ENCODE measurements around the gene SOAT2. TPM values are rescaled to one million over a fixed set of nuclear protein-coding genes. Genes with fewer than 3 reads are reported as not detected.
"Not testable (repeated sequence)": the region's sequence is repeated elsewhere in the genome, so short reads cannot be mapped to it uniquely, and the experiment has no call there.

The SOAT2 gene
- polyA plus RNA-seq, 2 donors: 0.14 to 0.16 TPM

- H3K36me3 ChIP-seq (ENCODE audit: control insufficient read depth in 2 of 2, insufficient read depth in 2 of 2, low read length in 1 of 2): peaks cover 3 to 6% of the 10 kb centered on the region in 2 donors
- peaks cover 0 to 4% of the 10 kb centered on the region in 2 donors for H3K4me1 ChIP-seq (ENCODE audit: control insufficient read depth in 2 of 2, insufficient read depth in 2 of 2, low read length in 1 of 2)
- no peaks in the 10 kb centered on the region for H3K27me3 ChIP-seq (ENCODE audit: control insufficient read depth in 1 of 2, insufficient read depth in 2 of 2, low read length in 2 of 2)
- peak within 1 kb of the TSS; percentile 56 to 65 for H3K4me3 ChIP-seq (ENCODE audit: low read depth in 1 of 2, low read length in 2 of 2)
- no peaks in the 10 kb centered on the region for H3K9me3 ChIP-seq (ENCODE audit: control insufficient read depth in 2 of 2, insufficient read depth in 1 of 2, low read depth in 1 of 2, low read length in 1 of 2)
- H3K27ac ChIP-seq (ENCODE audit: low read depth in 2 of 2, low read length in 1 of 2): peak within 1 kb of the TSS; percentile 89 to 90
- 2% methylated on average over 67 of the region's 67 CpGs for WGBS, 2 donors
Observed at GRCh38 chr12:53079226-53080117, 23.8 kb upstream of the SOAT2 start, which contains the start of gene SPRYD3. Gene SPRYD3, minus strand, starts transcription at chr12:53079390. Its CDS starts 57 bp downstream, at chr12:53079333.

GRCh38 chr12:53082637-53083175, 20.6 kb upstream of the SOAT2 start:
- Histone ChIP-seq H3K4me1 (ENCODE audit: control insufficient read depth in 2 of 2, insufficient read depth in 2 of 2, low read length in 1 of 2) (peaks cover 0 to 2% of the 10 kb centered on the region in 2 donors), H3K9me3 (ENCODE audit: control insufficient read depth in 2 of 2, insufficient read depth in 1 of 2, low read depth in 1 of 2, low read length in 1 of 2) (no peaks in the 10 kb centered on the region)
- WGBS, 2 donors: 70 to 73% methylated on average over 2 of the region's 2 CpGs

GRCh38 chr12:53086361-53086760, 16.9 kb upstream of the SOAT2 start:
- WGBS, 2 donors: 84 to 88% methylated on average over 3 of the region's 3 CpGs
- no peak overlapping the region for H3K4me3 ChIP-seq (ENCODE audit: low read depth in 1 of 2, low read length in 2 of 2)
- no peak overlapping the region for H3K27ac ChIP-seq (ENCODE audit: low read depth in 2 of 2, low read length in 1 of 2)
- H3K36me3 ChIP-seq (ENCODE audit: control insufficient read depth in 2 of 2, insufficient read depth in 2 of 2, low read length in 1 of 2): no peaks in the 10 kb centered on the region
- no peaks in the 10 kb centered on the region for H3K27me3 ChIP-seq (ENCODE audit: control insufficient read depth in 1 of 2, insufficient read depth in 2 of 2, low read length in 2 of 2)
- no peaks in the 10 kb centered on the region for H3K4me1 ChIP-seq (ENCODE audit: control insufficient read depth in 2 of 2, insufficient read depth in 2 of 2, low read length in 1 of 2)
- H3K9me3 ChIP-seq (ENCODE audit: control insufficient read depth in 2 of 2, insufficient read depth in 1 of 2, low read depth in 1 of 2, low read length in 1 of 2): no peaks in the 10 kb centered on the region

More at GRCh38 chr12:53082637-53083175, 20.6 kb upstream of the SOAT2 start:
- H3K36me3 ChIP-seq (ENCODE audit: control insufficient read depth in 2 of 2, insufficient read depth in 2 of 2, low read length in 1 of 2): no peaks in the 10 kb centered on the region
- no peaks in the 10 kb centered on the region for H3K27me3 ChIP-seq (ENCODE audit: control insufficient read depth in 1 of 2, insufficient read depth in 2 of 2, low read length in 2 of 2)
- H3K27ac ChIP-seq (ENCODE audit: low read depth in 2 of 2, low read length in 1 of 2): no peak overlapping the region
- no peak overlapping the region for H3K4me3 ChIP-seq (ENCODE audit: low read depth in 1 of 2, low read length in 2 of 2)

DNA sequence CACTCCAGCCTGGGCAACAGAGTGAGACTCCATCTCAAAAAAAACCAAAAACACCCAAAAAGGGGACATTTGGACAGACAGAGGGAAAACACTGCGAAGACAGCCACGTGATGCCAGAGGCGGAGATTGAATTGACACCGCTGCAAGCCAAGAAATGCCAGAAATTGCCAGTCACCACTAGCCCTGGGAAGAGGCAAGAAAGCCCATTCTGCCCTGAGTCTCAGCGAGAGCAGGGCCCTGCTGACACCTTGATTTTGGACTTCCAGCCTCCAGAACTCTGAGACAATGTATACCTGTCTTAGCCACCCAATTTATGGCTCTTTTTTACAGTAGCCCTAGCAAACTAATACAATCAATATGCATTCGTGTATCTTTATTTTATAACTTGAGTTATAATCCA, 13.2 kb upstream of the SOAT2 start:
- H3K27me3 ChIP-seq (ENCODE audit: control insufficient read depth in 1 of 2, insufficient read depth in 2 of 2, low read length in 2 of 2): no peaks in the 10 kb centered on the region
- H3K27ac ChIP-seq (ENCODE audit: low read depth in 2 of 2, low read length in 1 of 2): no peak overlapping the region
- H3K4me3 ChIP-seq (ENCODE audit: low read depth in 1 of 2, low read length in 2 of 2): no peak overlapping the region
- no peaks in the 10 kb centered on the region for H3K4me1 ChIP-seq (ENCODE audit: control insufficient read depth in 2 of 2, insufficient read depth in 2 of 2, low read length in 1 of 2)
- no peaks in the 10 kb centered on the region for H3K36me3 ChIP-seq (ENCODE audit: control insufficient read depth in 2 of 2, insufficient read depth in 2 of 2, low read length in 1 of 2)
- 93 to 95% methylated on average over 6 of the region's 6 CpGs for WGBS, 2 donors
- H3K9me3 ChIP-seq (ENCODE audit: control insufficient read depth in 2 of 2, insufficient read depth in 1 of 2, low read depth in 1 of 2, low read length in 1 of 2): no peaks in the 10 kb centered on the region

DNA sequence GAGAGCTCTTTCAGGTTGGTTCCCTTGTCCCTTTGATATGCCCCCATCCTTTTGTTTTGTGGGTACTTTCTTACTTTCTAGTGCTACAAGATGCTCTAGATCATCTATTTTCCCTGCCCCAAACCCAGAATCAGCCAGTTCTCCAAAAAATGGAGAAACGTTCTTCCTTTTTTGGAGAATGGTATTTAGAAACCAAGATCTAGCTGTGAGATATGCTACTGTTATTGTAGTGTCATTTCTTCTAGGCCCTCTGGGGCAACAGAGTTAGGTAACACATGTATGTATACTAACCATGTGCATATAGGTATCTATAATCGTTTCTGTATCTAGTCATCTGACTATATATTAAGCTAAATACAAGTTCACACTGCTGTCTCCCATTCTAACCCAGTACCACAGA, 12.7 kb upstream of the SOAT2 start:
- H3K4me1 ChIP-seq (ENCODE audit: control insufficient read depth in 2 of 2, insufficient read depth in 2 of 2, low read length in 1 of 2): no peaks in the 10 kb centered on the region
- WGBS, 2 donors: 71 to 73% methylated on average over 2 of the region's 2 CpGs
- H3K27ac ChIP-seq (ENCODE audit: low read depth in 2 of 2, low read length in 1 of 2): no peak overlapping the region
- H3K27me3 ChIP-seq (ENCODE audit: control insufficient read depth in 1 of 2, insufficient read depth in 2 of 2, low read length in 2 of 2): no peaks in the 10 kb centered on the region
- no peaks in the 10 kb centered on the region for H3K9me3 ChIP-seq (ENCODE audit: control insufficient read depth in 2 of 2, insufficient read depth in 1 of 2, low read depth in 1 of 2, low read length in 1 of 2)
- no peaks in the 10 kb centered on the region for H3K36me3 ChIP-seq (ENCODE audit: control insufficient read depth in 2 of 2, insufficient read depth in 2 of 2, low read length in 1 of 2)
- H3K4me3 ChIP-seq (ENCODE audit: low read depth in 1 of 2, low read length in 2 of 2): no peak overlapping the region

DNA sequence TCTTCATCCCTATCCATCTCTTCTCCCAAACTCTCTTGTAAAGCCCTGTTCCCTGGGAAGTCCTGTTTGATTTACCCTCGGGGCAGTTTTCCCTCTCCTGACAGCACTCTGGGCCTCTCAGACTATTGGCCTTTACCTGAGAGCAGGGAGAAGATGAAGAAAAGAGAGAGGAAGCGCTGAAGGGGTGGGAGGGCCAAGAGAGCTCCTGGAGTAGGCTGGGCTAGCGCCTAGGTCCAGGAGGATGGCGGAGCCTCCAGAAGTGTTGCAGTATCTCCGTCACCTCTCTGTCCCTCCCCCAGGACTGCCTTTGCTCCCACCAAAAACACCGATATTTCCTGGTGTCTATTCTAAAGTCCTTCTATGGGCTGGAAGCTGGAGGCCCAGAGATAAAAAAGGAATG, 11.5 kb upstream of the SOAT2 start:
- H3K27ac ChIP-seq (ENCODE audit: low read depth in 2 of 2, low read length in 1 of 2): no peak overlapping the region
- no peak overlapping the region for H3K4me3 ChIP-seq (ENCODE audit: low read depth in 1 of 2, low read length in 2 of 2)
- H3K4me1 ChIP-seq (ENCODE audit: control insufficient read depth in 2 of 2, insufficient read depth in 2 of 2, low read length in 1 of 2): no peaks in the 10 kb centered on the region
- no peaks in the 10 kb centered on the region for H3K36me3 ChIP-seq (ENCODE audit: control insufficient read depth in 2 of 2, insufficient read depth in 2 of 2, low read length in 1 of 2)
- WGBS, 2 donors: 86 to 87% methylated on average over 6 of the region's 6 CpGs
- no peaks in the 10 kb centered on the region for H3K27me3 ChIP-seq (ENCODE audit: control insufficient read depth in 1 of 2, insufficient read depth in 2 of 2, low read length in 2 of 2)
- H3K9me3 ChIP-seq (ENCODE audit: control insufficient read depth in 2 of 2, insufficient read depth in 1 of 2, low read depth in 1 of 2, low read length in 1 of 2): no peaks in the 10 kb centered on the region

DNA sequence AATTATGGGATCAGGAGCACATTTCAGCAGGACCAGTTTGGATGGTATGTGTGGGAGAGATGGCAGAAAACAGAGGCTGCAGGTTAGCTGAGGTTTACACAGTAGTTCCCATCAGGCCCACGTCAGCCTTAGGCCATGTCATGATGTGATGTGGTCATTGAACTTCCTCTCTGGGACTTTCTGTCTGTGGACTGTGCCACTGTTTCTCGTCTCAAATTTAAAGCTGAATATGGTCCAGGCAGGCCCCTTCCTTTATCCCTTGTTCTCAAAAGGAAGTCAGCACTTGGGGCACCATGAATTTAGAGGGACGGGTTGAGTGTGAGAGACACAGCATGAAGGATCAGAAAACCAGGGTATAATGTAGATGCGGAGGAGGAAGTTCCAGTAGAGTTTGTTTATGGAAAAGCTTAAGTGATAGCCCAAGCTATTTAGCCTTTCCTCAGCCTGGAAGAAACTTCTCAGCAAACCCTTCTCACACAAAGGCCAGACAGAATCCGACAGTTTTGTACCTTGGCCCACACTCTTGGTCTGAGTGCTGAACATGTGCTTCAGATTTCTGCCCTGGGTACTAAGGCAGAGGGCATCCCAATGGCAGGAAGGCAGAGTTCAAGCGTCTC, 9.4 kb upstream of the SOAT2 start:
- H3K27me3 ChIP-seq (ENCODE audit: control insufficient read depth in 1 of 2, insufficient read depth in 2 of 2, low read length in 2 of 2): no peaks in the 10 kb centered on the region
- H3K9me3 ChIP-seq (ENCODE audit: control insufficient read depth in 2 of 2, insufficient read depth in 1 of 2, low read depth in 1 of 2, low read length in 1 of 2): no peaks in the 10 kb centered on the region
- WGBS, 2 donors: 67% methylated on average over 6 of the region's 6 CpGs
- no peaks in the 10 kb centered on the region for H3K36me3 ChIP-seq (ENCODE audit: control insufficient read depth in 2 of 2, insufficient read depth in 2 of 2, low read length in 1 of 2)
- H3K4me3 ChIP-seq (ENCODE audit: low read depth in 1 of 2, low read length in 2 of 2): no peak overlapping the region
- H3K4me1 ChIP-seq (ENCODE audit: control insufficient read depth in 2 of 2, insufficient read depth in 2 of 2, low read length in 1 of 2): peaks cover 0 to 9% of the 10 kb centered on the region in 2 donors
- H3K27ac ChIP-seq (ENCODE audit: low read depth in 2 of 2, low read length in 1 of 2): peak overlapping the region in 1 of 2 donors; percentile 8

- WGBS, 2 donors: 79 to 80% methylated on average over 6 of the region's 6 CpGs
- H3K9me3 ChIP-seq (ENCODE audit: control insufficient read depth in 2 of 2, insufficient read depth in 1 of 2, low read depth in 1 of 2, low read length in 1 of 2): no peaks in the 10 kb centered on the region
Observed at GRCh38 chr12:53094394-53094787, 8.9 kb upstream of the SOAT2 start.

DNA sequence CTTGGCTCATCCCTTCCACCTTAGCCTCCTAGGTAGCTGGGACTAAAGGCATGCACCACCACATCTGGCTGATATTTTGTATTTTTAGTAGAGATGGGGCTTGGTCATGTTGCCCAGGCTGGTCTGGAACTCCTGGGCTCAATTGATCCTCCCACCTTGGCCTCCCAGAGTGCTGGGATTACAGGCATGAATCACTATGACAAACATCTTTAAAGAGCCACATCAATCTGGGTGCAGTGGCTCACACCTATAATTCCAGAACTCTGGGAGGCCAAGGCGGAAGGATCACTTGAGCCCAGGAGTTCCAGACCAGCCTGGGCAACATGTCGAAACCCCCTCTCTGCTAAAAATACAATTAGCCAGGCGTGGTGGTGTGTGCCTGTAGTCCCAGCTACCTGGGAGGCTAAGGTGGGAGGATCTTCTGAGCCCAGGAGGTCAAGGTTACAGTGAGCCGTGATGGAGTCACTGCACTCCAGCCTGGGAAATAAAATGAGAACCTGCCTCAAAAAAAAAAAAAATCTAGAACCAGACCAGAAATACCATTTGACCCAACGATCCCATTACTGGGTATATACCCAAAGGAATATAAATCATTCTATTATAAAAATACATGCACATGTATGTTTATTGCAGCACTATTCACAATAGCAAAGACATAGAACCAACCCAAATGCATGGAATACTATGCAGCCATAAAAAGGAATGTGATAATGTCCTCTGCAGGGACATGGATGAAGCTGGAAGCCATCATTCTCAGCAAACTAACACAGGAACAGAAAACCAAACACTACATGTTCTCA, 8.3 kb upstream of the SOAT2 start:
- 90 to 91% methylated on average over 5 of the region's 5 CpGs for WGBS, 2 donors
- Histone ChIP-seq H3K27ac (ENCODE audit: low read depth in 2 of 2, low read length in 1 of 2) (peak overlapping the region in 1 of 2 donors; percentile 9), H3K4me1 (ENCODE audit: control insufficient read depth in 2 of 2, insufficient read depth in 2 of 2, low read length in 1 of 2) (peaks cover 0 to 13% of the 10 kb centered on the region in 2 donors)
- not testable (repeated sequence) for H3K36me3 ChIP-seq (ENCODE audit: control insufficient read depth in 2 of 2, insufficient read depth in 2 of 2, low read length in 1 of 2); H3K4me3 ChIP-seq (ENCODE audit: low read depth in 1 of 2, low read length in 2 of 2); H3K27me3 ChIP-seq (ENCODE audit: control insufficient read depth in 1 of 2, insufficient read depth in 2 of 2, low read length in 2 of 2); H3K9me3 ChIP-seq (ENCODE audit: control insufficient read depth in 2 of 2, insufficient read depth in 1 of 2, low read depth in 1 of 2, low read length in 1 of 2)

More at GRCh38 chr12:53094394-53094787, 8.9 kb upstream of the SOAT2 start:
- Histone ChIP-seq H3K4me1 (ENCODE audit: control insufficient read depth in 2 of 2, insufficient read depth in 2 of 2, low read length in 1 of 2) (peaks cover 0 to 13% of the 10 kb centered on the region in 2 donors), H3K4me3 (ENCODE audit: low read depth in 1 of 2, low read length in 2 of 2) (no peak overlapping the region), H3K27me3 (ENCODE audit: control insufficient read depth in 1 of 2, insufficient read depth in 2 of 2, low read length in 2 of 2) (no peaks in the 10 kb centered on the region), H3K27ac (ENCODE audit: low read depth in 2 of 2, low read length in 1 of 2) (peak overlapping the region in 1 of 2 donors; percentile 8), H3K36me3 (ENCODE audit: control insufficient read depth in 2 of 2, insufficient read depth in 2 of 2, low read length in 1 of 2) (no peaks in the 10 kb centered on the region)
